NCI-H2196 treated with DMSO at 0.1 percent for 48 hours (cell line): ENCODE results near the gene OTOA.
"Not testable (repeated sequence)": the region's sequence is repeated elsewhere in the genome, so short reads cannot be mapped to it uniquely, and the experiment has no call there.

Experiments used
- DNase-seq: peaks from one replicate; lab custom pipeline; 2025; ENCODE audit not compliant: unreplicated experiment; lab: John Stamatoyannopoulos, UW

OTOA gene

DNA sequence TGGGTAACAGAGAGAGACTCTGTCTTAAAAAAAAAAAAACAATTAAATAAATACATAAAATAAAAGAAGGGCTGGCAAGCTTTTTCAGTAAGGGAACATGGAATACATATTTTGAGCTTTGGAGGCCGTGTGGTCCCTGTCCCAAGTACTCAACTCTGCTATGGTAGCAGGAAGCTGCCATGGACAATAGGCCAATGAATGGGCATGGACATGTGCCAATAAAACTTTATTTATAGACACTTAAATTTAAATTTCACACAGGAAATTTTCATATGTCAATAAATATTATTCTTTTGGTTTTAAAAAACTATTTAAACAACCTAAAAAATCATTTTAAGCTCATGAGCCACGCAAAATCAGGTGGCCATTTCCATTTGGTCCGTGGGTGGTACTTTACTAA is 3.8 kb downstream of the OTOA start:
- DNase-seq = no peak

DNA sequence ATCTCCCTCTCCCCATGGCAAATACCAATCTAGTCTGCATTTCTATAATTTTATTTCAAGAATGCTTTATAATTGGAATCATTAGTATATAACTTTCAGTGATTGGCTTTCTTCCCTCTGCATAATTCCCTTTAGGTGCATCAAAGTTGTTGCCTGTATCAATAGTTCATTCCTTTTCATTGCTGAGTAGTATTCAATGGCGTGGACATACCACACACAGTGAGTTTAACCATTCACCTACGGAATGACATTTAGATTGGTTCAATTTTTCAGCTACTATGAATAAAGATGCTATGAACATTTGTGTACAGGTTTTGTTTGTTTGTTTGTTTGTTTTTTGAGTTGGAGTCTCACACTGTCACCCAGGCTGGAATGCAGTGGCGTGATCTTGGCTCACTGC is 9.7 kb downstream of the OTOA start:
- DNase-seq = no peak

DNA sequence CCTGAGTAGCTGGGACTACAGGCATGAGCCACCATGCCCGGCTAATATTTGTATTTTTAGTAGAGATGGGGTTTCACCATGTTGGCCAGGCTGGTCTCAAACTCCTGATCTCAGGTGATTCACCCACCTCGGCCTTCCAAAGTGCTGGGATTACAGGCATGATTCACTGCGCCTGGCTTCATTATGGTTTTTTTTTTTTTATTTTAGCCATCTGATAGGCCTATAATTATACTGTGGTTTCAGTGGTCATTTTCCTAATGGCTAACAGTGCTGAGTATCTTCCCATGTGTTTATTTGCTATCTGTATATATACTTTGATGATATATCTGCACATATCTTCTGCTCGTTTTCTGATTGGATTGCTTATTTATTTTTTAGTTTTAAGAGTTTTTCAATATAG is 10.7 kb downstream of the OTOA start:
- not testable (repeated sequence) for DNase-seq

DNA sequence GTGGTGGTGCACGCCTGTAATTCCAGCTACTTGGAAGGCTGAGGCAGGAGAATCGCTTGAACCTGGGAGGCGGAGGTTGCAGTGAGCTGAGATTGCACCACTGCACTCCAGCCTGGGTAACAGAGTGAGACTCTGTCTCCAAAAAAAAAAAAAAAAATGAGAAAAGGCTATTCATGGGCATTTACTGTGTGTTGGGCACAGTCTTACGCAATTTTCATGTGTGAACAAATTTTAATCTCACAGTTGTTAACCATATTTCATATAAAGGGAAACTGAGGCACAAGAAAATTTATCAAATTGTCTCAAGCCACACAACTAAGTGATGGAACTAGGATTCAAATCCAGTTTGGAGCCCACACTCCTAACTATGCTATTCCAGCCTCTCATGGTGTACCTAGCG is 16.9 kb downstream of the OTOA start:
- not testable (repeated sequence) for DNase-seq

DNA sequence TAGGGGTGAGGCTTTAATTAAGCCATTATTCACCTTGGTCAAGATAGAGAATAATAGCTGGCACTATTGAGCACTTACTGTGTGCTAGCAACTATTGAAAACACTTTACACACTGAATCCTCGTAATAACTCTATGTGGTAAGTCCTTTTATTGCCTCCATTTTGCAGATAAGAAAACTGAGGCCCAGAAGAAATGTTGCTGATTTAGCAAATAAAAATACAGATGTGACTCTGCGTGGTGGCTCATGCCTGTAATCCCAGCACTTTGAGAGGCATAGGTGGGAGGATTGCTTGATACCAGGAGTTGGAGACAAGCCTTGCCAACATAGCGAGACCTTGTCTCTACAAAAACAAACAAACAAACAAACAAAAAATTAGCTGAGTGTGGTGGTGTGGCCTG is 19.4 kb downstream of the OTOA start:
- DNase-seq = no peak

DNA sequence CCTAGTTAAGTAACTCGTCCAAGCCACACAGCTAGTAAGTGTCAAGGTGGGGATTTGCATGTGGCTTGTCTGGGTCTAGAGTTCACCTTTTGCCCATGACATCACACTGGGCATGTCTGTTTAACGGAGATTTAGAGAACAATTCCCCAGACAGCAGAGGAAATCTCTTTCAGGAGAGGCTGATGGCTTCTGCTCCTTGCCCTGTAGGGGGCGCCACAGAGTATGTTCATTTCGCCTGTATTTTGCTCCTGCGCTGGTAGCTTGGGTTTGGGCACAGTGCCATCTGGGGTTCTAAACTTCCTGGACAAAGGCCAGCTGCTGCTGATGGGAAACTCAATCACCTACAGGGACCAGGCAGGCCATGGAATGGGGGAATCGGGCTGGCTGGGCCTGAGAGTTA is 20.4 kb downstream of the OTOA start:
- peak; percentile 15 for DNase-seq

DNA sequence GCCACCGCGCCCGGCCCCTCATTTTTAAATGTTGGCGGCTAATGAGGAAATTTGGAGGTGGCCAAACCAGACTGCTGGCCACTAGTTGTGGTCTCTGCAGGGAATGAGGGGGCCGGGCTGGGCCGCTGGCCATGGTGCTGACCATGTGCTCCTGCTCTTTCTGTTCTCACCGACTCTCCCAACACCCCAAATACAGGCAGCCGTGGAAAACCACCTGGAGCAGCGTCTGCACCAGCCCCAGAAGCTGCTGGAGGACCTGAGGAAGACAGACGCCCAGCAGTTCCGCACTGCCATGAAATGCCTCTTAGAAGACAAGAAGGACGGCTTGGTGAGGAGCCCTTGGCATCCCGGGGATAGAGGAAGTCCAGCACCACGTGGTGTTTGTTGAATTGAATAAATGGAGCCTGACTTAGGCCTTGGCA is 21.3 kb downstream of the OTOA start:
- no peak for DNase-seq

DNA sequence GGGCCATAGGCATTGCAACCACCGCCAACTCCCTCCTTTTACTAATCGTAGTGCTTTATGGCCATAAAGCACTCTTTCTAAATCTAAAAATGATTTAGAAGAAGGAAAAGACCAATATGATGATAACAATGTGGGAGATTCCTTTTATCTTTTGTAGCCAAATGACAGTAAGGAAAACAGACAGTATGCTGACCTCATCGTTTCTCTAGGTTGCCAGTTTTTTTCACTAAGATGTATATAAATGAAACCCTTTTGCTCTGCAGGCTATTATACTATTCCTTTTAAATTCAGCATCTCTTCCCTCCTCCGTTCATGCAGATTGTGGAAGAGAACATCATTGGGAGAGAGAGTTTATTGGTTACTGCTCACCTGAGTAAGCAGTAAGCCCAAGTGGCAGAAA is 25.3 kb downstream of the OTOA start:
- DNase-seq = no peak

DNA sequence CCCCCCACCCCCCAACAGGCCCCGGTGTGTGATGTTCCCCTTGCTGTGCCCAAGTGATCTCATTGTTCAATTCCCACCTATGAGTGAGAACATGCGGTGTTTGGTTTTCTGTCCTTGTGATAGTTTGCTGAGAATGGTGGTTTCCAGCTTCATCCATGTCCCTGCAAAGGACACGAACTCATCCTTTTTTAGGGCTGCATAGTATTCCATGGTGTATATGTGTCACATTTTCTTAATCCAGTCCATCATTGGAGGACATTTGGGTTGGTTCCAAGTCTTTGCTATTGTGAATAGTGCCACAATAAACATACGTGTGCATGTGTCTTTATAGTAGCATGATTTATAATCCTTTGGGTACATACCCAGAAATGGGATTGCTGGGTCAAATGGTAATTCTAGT is 27.2 kb downstream of the OTOA start:
- DNase-seq = not testable (repeated sequence)

DNA sequence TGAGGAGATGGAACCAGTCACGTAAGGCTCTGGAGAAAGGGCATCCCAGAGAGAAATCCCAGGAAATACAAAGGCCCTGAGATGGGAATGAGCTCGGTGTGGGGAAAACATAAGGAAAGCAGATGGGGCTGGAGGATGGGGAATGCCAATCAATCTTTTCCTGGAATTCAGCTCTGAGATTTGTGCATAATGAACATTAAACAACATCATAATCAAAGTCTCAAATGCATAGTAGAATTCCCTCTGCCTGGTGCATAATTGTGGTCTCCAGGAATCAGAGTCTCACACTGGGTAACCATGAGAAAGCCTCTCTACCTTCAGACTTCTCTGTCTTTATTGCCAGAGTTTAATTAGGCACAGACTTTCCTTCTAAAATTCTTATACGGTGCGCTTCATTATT is 30.8 kb downstream of the OTOA start:
- DNase-seq = no peak

DNA sequence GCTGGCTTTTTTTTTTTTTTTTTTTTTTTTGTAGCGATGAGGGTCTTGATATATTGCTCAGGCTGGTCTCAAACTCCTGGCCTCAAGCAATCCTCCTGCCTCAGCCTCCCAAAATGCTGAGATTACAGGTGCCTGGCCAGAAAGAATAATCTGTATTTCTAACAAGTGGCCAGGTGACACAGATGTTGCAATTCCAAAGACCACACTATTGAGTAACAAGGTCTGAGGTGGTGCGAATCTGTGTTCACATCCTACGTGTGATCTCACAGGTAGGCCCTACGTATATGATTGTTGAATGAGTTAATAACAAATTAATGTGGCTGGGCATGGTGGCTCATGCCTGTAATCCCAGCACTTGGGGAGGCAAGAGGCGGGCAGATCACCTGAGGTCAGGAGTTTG is 33.3 kb downstream of the OTOA start:
- DNase-seq = no peak

DNA sequence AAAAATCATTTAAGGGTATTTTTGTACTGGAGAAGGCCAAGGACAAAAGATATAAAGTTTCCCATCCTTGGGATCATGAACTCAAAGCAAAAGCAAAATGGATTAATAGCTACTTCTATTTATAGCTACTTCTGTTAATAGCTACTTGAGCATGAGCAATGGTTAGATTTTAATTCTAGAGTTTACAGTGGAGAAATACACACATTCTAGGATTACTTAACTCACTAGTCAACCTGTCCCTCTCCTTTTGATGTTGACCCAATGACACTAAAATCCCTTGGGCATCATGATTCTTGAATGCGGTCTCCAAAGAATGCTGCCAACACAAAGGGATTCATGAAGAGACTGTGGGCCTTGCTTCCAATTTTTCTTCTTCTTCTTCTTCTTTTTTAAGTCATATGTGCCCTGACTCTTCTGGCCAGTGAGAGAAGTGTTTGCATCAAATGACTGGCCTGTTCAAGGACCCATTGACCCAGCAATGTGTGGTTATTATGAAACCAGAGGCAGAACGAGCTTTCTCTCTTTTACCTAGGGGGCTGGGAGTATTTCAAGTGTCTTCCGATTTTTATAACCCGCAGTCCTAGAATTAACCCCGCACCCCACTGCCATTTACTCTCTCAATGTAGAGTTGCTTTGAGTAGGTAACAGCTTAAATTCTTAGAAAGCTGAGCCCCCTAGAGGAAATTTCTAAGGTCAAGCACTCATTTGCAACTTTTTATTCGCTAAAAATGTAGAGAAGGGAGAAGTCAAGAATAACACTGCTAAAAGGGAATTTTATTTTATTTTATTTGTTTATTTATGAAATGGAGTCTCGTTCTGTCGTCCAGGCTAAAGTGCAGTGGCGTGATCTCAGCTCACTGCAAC is 34.6 kb downstream of the OTOA start:
- DNase-seq = no peak

DNA sequence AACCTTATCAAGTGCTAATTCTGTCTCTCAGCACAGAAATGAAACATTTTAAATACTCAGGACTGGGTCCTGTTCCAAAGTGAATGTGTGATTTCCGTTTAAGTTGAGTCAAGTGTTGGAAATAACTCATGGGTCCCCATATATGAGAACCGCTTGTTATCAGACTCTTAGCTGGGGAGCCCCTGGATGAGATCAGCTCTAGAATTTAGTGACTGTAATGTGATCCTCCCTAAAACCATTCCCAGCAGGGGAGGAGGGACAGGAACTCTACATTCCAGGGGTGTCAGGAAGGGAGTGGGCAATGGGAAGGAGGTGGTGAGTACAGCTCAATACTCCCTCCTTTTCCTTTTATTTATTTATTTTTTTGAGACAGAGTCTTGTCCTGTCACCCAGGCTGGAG is 37.5 kb downstream of the OTOA start:
- no peak for DNase-seq

DNA sequence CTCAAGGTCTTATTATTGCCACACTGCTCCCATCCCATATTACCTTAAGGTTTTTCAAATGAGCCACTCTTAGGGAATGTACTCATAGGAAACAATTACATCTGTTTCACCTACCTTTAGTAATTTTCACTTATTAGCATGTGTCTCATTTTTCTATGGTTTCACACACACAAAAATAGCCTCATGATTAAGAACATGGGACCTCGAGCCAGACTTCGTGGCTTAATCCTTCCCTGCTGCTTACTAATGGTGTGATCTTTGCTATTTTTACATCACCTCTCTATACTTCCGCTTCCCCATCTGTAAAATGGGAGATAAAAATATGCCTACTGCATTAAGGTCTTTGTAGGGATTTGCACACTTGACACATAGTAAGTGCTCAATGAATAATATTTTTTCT is 38.5 kb downstream of the OTOA start:
- no peak for DNase-seq

DNA sequence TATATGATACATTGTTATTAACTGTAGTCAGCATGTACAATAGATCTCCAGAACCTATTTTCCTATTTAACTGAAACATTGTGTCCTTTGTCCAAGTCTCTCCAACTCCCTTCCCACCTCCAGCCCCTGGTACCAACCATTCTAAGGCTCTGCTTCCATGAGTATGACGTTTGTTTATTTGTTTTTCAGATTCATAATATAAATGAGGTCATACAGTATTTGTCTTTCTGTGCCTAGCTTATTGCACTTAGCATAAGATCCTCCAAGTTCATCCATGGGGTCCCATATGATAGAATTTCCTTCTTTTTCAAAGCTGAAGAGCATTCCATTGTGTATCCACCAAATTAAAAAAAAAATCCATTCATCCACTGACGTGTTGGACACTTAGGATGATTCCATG is 39.4 kb downstream of the OTOA start:
- no peak for DNase-seq

DNA sequence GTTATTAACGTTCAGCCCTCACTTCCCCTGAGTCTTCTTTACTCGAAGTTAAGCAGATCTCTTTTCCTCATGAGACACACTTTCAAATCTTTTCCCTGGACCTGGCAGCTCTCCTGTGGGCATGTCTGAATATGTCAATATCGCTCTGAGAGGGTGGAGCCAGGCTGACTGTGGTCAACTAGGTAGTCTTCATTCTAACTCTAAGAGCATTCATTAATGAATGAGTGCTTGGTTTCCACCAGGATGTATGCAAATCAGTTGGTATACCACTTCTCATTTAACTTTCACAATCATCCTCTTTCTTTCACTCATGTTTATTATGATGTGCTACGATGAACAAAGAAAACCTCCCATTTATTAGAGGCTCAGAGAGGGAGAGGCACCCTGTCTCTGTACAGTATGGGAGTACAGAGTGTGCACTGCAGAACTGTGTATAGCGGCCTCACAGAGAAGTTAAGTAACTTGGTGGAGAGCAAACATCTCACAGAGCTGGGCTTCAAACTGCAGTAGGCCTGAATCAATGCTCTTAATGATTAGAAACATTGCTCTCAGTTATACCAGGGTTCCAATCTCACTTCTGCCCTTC is 39.9 kb downstream of the OTOA start:
- no peak for DNase-seq

DNA sequence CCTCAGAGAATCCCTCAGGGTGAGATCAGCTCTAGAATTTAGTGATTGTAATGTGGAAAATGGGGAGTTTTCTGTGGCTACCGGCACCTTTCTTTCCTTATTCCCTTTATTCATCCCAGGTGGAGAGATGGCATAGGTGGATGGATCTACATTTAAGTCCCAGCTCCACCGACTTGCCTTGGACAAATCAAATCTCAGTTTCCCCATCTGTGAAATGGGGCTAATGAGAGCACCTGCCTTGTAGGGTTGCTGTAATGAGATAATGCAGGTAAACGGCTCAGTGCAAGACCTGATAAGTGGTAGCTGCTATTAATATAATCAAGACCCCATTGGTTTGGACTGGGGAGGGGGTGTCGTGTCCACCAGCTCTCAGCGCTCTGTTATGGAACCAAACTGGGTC is 40.5 kb downstream of the OTOA start:
- DNase-seq = no peak

DNA sequence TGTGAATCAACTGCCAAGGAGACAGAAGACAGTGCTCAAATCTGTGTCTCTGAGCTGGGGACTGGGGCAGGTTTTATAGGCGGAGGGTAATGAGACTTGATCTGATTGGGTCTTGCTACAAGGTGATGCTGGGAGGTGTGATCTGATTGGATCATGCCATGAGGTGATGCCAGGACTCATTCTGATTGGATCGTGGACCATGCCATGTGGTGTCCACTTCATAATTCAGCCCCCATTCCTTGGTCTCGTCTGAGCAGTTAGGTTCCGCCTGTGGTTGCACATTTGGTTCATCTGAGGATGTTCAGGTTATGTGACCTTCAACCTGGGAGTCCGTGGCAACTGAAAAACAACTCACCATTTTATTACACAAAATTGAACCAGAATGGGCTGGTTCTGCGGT is 41.0 kb downstream of the OTOA start:
- DNase-seq = no peak

DNA sequence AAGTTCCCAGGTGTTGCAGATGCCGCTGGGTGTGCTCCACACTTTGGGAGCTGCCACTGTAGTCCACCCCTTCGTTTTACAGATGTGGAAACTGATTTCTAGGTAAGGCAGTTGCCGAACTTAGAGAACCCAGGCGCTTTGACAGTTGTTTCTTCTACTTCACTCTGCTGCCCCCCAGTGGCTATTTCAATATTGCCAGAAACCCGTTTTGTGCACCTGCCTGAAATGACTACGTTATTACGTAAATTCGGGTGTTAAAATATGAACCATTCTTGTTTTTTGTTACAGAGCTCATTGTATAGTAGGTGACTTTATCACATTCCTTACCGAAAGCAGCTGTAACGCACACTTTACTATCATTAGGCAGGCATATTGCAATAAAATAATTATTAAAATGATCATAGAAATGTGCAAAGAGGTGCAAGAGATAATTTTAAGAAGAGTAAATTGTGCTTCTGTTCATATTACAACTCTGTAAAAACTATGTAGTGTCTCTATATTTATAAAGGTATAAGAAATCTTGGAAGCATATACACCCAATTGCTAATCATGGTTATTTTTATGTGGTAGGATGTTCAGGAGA is 44.9 kb downstream of the OTOA start:
- peak; percentile 32 for DNase-seq

DNA sequence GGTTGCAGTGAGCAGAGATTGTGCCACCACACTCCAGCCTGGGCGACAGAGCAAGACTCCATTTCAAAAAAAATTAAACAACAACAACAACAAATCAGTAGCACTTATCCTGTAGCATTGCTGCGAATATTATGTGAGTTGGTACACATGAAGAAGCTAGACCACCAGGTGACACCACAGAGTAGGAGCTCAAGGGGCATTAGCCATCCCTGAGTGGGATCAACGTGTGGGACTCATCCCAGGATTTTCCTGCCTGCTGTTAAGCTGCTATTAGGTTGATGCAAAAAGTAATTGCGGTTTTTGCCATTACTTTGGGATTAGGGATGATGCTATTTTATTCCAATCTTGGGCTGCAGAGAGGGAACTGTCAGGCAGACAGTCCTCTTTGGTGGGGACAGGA is 47.2 kb downstream of the OTOA start:
- no peak for DNase-seq

DNA sequence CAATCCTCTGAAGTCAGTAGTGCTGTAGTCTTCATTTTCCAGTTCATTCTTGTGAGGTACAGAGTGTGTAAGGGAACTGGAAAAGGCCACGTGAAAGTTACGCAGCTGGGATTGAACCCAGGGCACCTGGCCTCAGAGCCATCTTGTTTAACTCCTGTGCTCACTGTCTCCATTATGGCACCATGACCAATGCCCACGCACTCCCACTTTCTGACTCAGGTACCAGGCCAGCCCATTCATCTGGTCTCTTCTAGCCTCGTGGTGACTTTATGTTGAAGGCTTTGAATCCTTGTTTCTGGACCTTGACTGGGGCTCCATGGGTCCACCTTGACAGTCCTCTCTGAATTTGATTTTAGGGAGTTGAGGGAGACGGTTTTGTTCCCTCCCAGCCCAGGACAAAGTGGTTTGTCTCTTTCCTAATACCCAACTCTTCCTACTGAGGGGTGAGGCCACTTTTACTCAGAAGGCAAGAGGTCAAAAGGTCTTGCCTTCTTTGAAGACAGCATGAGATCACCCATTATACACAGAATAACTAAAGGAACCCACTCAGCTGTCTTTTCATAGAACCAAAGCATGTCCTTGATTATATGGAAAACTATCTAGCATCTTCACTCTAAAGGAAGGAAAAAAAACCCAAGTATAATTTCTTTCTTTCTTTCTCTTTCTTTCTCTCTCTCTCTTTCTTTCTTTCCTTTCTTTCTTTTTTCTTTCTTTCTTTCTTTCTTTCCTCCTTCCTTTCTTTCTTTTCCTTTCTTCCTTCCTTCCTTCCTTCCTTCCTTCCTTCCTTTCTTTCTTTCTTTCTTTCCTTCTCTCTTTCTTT is 50.0 kb downstream of the OTOA start:
- DNase-seq = no peak

DNA sequence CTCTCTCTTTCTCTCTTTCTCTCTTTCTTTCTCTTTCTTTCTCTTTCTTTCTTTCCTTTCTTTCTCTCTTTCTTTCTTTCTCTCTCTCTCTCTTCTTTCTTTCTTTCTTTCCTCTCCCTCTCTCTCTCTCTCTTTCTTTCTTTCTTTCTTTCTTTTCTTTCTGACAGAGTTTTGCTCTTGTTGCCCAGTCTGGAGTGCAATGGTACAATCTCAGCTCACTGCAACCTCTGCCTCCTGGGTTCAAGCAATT is 50.5 kb downstream of the OTOA start:
- DNase-seq = not testable (repeated sequence)
